ENCODE measurements around the gene PIMREG. TPM values are rescaled to one million over a fixed set of nuclear protein-coding genes. Genes with fewer than 3 reads are reported as not detected.

The PIMREG gene
- total RNA-seq, 2 experiments from 2014 or later, result 17.1 to 20.4 TPM

DNA sequence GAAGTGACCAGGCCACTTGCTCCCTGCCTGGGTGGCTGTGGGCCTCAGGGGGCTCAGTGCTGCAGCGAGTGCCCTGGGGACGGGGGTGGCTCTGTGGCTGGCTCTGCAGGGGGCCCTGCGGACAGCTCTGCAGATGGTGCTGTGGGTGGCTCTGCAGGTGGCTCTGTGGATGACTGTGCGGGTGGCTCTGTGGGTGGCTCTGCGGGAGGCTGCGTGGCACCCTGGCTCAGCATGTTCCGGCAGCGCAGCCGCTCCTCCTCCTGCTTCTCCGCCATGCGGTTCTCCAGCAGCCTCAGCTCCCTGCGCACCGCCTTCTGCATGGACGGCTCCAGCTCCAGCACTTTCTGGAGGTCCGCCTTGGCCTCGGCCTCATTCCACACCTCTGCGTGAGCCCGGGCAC, 18.8 kb upstream of the PIMREG start:
- H3K9me3 Mint-ChIP-seq (ENCODE audit: insufficient read depth), result no peaks in the 10 kb centered on the region
- ChIA-PET POLR2A (no interaction called here), CTCF (interaction anchor here (0.6 kb wide), 1 partner anchor 719 kb away, joined by 3 read pairs; no protein-coding TSS in a partner anchor)
- no peak for DNase-seq
- peaks cover 21% of the 10 kb centered on the region for H3K4me1 Mint-ChIP-seq (ENCODE audit: low read depth)
- H3K27ac Mint-ChIP-seq, result no peak overlapping the region
- no peak for ATAC-seq
- no peak overlapping the region for H3K4me3 Mint-ChIP-seq
- H3K36me3 Mint-ChIP-seq (ENCODE audit: low read depth), result peaks cover 3% of the 10 kb centered on the region
- peaks cover 37% of the 10 kb centered on the region for H3K27me3 Mint-ChIP-seq (ENCODE audit: low read depth)

DNA sequence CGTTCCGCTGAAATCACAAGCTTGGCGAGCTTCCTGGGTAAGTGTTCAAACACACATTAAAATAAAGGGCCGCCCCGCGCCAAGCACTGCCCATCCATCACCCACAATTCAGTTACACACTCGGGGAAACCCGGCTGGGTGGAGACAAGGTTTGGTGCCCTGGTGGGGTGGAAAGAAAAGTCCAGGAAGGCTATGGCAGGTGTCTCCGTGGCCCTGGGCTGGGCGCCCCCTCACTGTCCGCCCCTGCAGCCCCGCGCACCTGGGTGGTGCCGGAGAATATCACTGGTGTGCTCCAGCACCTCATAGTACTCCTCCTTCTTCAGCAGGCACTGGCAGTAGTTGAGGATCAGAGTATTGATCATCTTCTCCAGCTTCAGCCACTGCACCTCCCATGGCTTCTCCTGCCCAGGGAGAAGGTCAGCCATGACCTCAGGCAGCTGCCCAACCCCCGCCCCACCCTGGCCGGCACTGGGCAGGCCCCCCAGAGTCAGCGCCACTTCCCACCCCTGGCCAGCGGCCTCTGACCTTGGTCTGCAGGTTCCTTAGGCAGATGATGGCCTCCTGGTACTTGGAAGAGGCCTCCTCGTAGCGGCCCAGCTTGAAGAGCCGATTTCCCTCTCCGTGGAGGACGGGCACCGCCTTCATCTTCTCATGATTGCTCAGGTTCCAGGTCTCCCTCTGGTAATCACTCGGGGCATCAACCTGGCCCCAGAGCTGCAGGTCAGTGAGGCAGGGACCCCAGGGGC, 17.7 kb upstream of the PIMREG start:
- CTCF ChIA-PET, result interaction anchor here (1.6 to 2.1 kb wide), 2 partner anchors 9 to 17 kb away, joined by 5 to 9 read pairs; partner anchors contain the start of gene PIMREG
- no peak overlapping the region for H3K4me3 Mint-ChIP-seq

DNA sequence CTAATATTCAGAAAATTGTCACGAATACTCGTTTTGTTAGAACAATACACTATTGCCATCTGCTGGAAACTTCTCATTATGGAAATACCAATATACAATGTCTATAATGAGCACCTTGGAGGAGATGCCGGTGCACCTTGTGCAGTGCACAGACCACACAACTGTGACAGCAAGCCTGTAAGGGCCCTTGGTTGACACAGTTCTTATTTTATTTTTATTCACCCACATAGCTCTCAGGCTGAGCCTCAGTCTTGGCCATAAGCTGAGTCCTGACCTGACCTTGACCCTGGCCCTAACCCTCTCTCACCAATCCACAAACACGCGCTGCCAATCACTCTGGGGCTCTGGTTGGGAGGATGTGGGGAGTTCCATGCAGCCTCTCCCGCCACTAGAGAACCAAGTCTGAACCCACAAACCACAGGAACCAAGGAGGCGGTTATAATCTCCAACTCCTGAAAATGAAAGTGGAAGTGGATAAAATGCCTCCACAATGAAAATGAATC, 16.9 kb upstream of the PIMREG start:
- peak; percentile 88 for DNase-seq
- Mint-ChIP-seq H3K4me3 (peak overlapping the region; percentile 64), H3K36me3 (ENCODE audit: low read depth) (peaks cover 9% of the 10 kb centered on the region), H3K4me1 (ENCODE audit: low read depth) (peaks cover 21% of the 10 kb centered on the region), H3K27ac (peak overlapping the region; percentile 83), H3K9me3 (ENCODE audit: insufficient read depth) (peaks cover 14% of the 10 kb centered on the region), H3K27me3 (ENCODE audit: low read depth) (peaks cover 45% of the 10 kb centered on the region)
- peak; percentile 86 for ATAC-seq
- ChIA-PET POLR2A (no interaction called here), CTCF (interaction anchor here (1.6 to 2.1 kb wide), 2 partner anchors 9 to 16 kb away, joined by 5 to 9 read pairs; partner anchors contain the start of gene PIMREG)

More for the DNA sequence above, 17.7 kb upstream of the PIMREG start:
- H3K4me1 Mint-ChIP-seq (ENCODE audit: low read depth), result peaks cover 21% of the 10 kb centered on the region
- peaks cover 39% of the 10 kb centered on the region for H3K27me3 Mint-ChIP-seq (ENCODE audit: low read depth)
- peaks cover 10% of the 10 kb centered on the region for H3K9me3 Mint-ChIP-seq (ENCODE audit: insufficient read depth)
- H3K36me3 Mint-ChIP-seq (ENCODE audit: low read depth), result peaks cover 8% of the 10 kb centered on the region
- DNase-seq (no peak), ATAC-seq (no peak)
- no peak overlapping the region for H3K27ac Mint-ChIP-seq
- POLR2A ChIA-PET, result no interaction called here

DNA sequence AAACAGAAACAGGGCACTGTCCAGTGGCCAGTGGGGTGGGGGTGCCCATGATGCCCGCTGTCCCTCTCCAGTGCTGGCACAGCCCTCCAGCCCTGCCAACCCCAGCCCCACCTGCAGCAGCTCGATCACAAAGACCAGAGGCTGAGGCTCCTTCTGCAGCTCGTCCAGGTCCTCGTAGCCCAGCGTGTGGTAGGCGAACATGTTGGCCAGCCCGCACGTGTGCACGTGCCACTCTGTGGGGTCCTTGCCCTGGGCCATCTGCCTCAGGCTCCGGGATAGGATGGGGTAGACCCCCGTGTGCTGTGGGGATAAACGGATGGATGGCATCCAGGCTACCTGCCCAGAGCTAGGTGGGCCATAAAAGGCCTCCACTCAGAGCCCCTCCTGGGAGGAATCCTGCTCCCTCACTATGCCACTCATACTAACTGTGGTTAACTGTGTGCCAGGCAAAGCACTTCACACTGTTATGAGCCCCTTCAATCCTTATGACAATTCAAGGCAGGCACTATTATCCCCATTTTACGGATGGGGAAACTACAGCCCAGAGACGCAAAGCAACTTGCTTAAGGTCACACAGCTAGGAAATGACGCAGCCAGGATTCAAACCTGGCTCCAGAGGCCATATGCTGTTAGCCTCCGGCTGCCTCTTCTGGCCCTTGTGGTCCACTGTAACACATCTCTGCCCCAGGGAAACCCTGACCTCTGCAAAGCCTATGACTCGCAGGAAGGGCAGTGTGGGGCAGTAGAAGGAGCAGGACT, 15.9 kb upstream of the PIMREG start:
- POLR2A ChIA-PET, result no interaction called here
- H3K27me3 Mint-ChIP-seq (ENCODE audit: low read depth), result peaks cover 46% of the 10 kb centered on the region

DNA sequence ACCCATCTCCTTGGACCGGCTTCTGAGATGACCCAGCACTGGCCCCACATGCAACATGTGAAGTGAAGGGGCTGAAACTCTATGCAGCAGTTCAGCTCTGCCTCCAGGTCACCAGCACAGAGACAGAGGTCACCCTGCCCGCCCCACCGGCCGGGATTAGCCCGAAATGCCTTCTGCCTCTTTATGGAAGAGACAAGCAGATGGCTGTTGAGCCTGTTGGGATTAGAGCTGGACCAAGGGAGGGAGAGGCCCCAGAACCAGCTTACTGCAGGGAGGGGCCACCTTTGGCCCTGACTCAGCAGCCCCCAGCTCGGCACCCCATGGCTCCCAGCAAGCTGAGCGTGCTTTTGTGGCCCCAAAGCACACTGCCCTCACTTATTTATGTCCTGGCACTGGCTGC, 15.0 kb upstream of the PIMREG start:
- H3K4me3 Mint-ChIP-seq, result no peak overlapping the region
- CTCF ChIA-PET, result interaction anchor here (1.0 kb wide), 1 partner anchor 10 kb away, joined by 3 read pairs; no protein-coding TSS in a partner anchor
- H3K4me1 Mint-ChIP-seq (ENCODE audit: low read depth), result peaks cover 21% of the 10 kb centered on the region
- ATAC-seq, result no peak
- peaks cover 14% of the 10 kb centered on the region for H3K9me3 Mint-ChIP-seq (ENCODE audit: insufficient read depth)
- peaks cover 45% of the 10 kb centered on the region for H3K27me3 Mint-ChIP-seq (ENCODE audit: low read depth)
- DNase-seq, result no peak
- H3K27ac Mint-ChIP-seq, result no peak overlapping the region
- POLR2A ChIA-PET, result no interaction called here
- H3K36me3 Mint-ChIP-seq (ENCODE audit: low read depth), result peaks cover 9% of the 10 kb centered on the region

More for the DNA sequence above, 15.9 kb upstream of the PIMREG start:
- no peak overlapping the region for H3K27ac Mint-ChIP-seq
- H3K4me1 Mint-ChIP-seq (ENCODE audit: low read depth), result peaks cover 21% of the 10 kb centered on the region
- DNase-seq (no peak), ATAC-seq (no peak)
- peaks cover 9% of the 10 kb centered on the region for H3K36me3 Mint-ChIP-seq (ENCODE audit: low read depth)
- peaks cover 14% of the 10 kb centered on the region for H3K9me3 Mint-ChIP-seq (ENCODE audit: insufficient read depth)
- peak overlapping the region; percentile 45 for H3K4me3 Mint-ChIP-seq
- CTCF ChIA-PET, result interaction anchor here (1.0 kb wide), 1 partner anchor 11 kb away, joined by 3 read pairs; no protein-coding TSS in a partner anchor

DNA sequence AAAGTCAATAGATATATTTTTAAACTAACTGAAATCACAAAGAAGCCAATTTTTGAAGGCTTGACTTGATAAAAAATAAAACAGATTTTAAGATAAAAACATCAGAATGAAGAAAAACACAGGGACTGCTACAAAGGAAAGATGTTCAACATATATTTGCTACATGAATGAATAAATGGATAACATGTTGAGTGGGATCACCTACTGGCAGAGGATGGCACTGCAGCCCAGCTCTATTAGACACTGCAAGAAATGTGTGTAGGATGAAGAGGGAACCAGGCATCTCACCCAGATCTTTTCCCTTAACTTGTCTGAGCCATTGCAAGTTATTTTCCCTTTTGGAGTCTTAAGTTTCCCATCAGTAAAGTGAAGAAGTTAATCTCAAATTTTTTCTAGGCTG, 13.5 kb upstream of the PIMREG start:
- Mint-ChIP-seq H3K9me3 (ENCODE audit: insufficient read depth) (peaks cover 14% of the 10 kb centered on the region), H3K4me3 (no peak overlapping the region), H3K36me3 (ENCODE audit: low read depth) (peaks cover 9% of the 10 kb centered on the region), H3K27ac (no peak overlapping the region), H3K4me1 (ENCODE audit: low read depth) (peaks cover 21% of the 10 kb centered on the region), H3K27me3 (ENCODE audit: low read depth) (peaks cover 38% of the 10 kb centered on the region)
- CTCF ChIA-PET, result interaction anchor here (1.2 to 1.5 kb wide), 2 partner anchors 9 to 11 kb away, joined by 3 to 4 read pairs; no protein-coding TSS in a partner anchor
- POLR2A ChIA-PET, result no interaction called here
- ATAC-seq (no peak), DNase-seq (no peak)

DNA sequence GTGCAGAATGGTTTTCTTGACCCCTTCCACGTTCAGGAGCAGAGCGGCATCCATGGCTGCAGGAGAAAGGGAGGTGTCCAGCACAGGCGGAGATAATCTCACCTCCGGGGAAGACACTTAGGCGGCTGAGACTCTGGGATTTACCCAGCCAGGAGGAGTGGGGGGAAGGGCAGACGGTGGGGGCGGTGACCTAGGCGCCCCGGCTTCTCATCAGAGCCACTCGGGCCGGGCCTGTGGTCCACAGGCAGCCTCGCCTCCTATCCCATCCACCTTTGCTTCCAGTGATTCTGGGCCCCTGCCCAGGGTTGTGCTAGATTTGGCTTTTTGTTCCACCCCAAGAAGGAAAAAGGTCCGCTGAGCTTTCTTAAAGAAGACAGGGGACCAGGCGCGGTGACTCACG, 9.2 kb upstream of the PIMREG start, which contains the start of gene AIPL1:
Gene AIPL1, minus strand, starts transcription at position 71 of the 400 bp plus-strand sequence. Its CDS starts 17 bp downstream, at position 54.
- peaks cover 7% of the 10 kb centered on the region for H3K36me3 Mint-ChIP-seq (ENCODE audit: low read depth)
- peaks cover 53% of the 10 kb centered on the region for H3K27me3 Mint-ChIP-seq (ENCODE audit: low read depth)

DNA sequence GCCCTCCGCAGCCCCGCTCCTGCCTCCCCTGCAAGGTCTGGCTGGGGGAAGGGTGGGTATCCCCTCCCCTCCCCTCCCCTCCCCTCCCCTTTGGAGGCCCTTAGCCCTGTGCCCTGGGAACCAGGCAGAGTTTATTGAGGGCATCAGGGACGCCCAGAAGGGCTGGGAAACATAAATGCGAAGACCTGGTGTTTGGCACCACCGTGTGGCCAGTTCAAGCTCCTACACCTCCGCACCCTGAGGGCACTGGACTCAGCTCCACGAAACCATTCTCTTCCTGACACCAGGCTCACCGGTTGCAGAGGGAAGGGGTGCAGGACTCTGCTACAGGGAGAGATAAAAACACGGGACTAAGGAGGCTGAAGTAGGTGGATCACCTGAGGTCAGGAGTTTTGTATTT, 8.3 kb upstream of the PIMREG start:
- Mint-ChIP-seq H3K4me1 (ENCODE audit: low read depth) (no peaks in the 10 kb centered on the region), H3K27me3 (ENCODE audit: low read depth) (peaks cover 59% of the 10 kb centered on the region), H3K9me3 (ENCODE audit: insufficient read depth) (peaks cover 9% of the 10 kb centered on the region), H3K36me3 (ENCODE audit: low read depth) (peaks cover 3% of the 10 kb centered on the region), H3K27ac (no peak overlapping the region), H3K4me3 (no peak overlapping the region)
- ATAC-seq (peak; percentile 92), DNase-seq (peak; percentile 76)
- CTCF ChIA-PET, result interaction anchor here (0.6 to 2.9 kb wide), 19 partner anchors 8 to 874 kb away, joined by 3 to 15 read pairs (median 4); partner anchors contain the start of genes NLRP1 and PIMREG
- POLR2A ChIA-PET, result interaction anchor here (1.7 kb wide), 1 partner anchor 852 kb away, joined by 4 read pairs; no protein-coding TSS in a partner anchor

More for the DNA sequence above, 9.2 kb upstream of the PIMREG start, which contains the start of gene AIPL1:
- ChIA-PET POLR2A (no interaction called here), CTCF (interaction anchor here (1.4 to 2.9 kb wide), 8 partner anchors 8 to 843 kb away, joined by 3 to 15 read pairs (median 9); partner anchors contain the start of gene PIMREG)
- Mint-ChIP-seq H3K27ac (no peak within 1 kb of the TSS), H3K4me1 (ENCODE audit: low read depth) (no peaks in the 10 kb centered on the region), H3K9me3 (ENCODE audit: insufficient read depth) (peaks cover 14% of the 10 kb centered on the region), H3K4me3 (no peak within 1 kb of the TSS)
- no peak for DNase-seq
- no peak for ATAC-seq

DNA sequence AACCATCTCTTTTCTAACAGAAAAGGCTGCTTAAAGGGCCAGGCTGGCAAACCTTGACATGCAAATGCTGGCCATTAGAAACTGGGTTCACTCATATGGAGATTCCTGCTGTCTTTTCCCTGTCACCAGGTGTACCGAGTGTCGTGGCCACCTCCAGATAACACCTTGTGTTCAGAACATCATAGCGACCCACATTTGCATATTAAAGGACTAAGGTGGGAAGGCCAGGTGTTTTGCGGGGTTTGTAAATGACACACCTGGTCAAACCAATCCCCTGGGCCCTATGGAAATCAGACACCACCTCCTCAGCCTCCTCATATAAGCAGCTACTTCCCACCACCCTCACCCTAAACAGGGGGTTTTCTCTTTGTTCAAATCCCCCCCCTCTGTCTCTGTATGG, 6.8 kb upstream of the PIMREG start:
- POLR2A ChIA-PET, result interaction anchor here (1.7 kb wide), 1 partner anchor 854 kb away, joined by 4 read pairs; no protein-coding TSS in a partner anchor
- H3K27me3 Mint-ChIP-seq (ENCODE audit: low read depth), result peaks cover 60% of the 10 kb centered on the region

DNA sequence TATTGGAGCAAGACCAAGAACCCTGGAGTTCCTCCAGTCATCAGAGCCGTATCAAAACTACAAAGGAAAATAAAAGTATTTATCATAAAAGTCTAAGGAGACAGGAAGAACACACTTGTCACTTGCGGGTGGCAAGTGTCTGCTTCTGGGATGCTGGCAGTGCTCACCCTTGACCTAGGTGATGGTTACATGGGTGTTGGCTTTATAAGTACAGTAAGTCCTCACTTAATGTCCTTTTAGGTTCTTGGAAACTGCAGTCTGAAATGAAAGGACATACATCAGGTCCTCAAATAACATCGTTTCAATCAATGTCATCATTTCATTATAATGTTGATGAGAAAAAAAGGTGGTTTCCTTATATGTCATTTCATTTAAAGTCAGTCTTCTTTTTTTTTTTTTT, 6.3 kb upstream of the PIMREG start:
- ChIA-PET POLR2A (no interaction called here), CTCF (interaction anchor here (1.7 kb wide), 1 partner anchor 730 kb away, joined by 4 read pairs; no protein-coding TSS in a partner anchor)
- no peaks in the 10 kb centered on the region for H3K9me3 Mint-ChIP-seq (ENCODE audit: insufficient read depth)
- ATAC-seq, result no peak
- DNase-seq, result no peak
- no peaks in the 10 kb centered on the region for H3K36me3 Mint-ChIP-seq (ENCODE audit: low read depth)
- H3K4me1 Mint-ChIP-seq (ENCODE audit: low read depth), result no peaks in the 10 kb centered on the region
- H3K27me3 Mint-ChIP-seq (ENCODE audit: low read depth), result peaks cover 60% of the 10 kb centered on the region
- no peak overlapping the region for H3K27ac Mint-ChIP-seq
- H3K4me3 Mint-ChIP-seq, result no peak overlapping the region

More for the DNA sequence above, 6.8 kb upstream of the PIMREG start:
- ATAC-seq (no peak), DNase-seq (no peak)
- no peak overlapping the region for H3K27ac Mint-ChIP-seq
- no peaks in the 10 kb centered on the region for H3K9me3 Mint-ChIP-seq (ENCODE audit: insufficient read depth)
- H3K4me1 Mint-ChIP-seq (ENCODE audit: low read depth), result no peaks in the 10 kb centered on the region
- CTCF ChIA-PET, result interaction anchor here (1.7 to 2.1 kb wide), 2 partner anchors 13 to 730 kb away, joined by 4 to 9 read pairs; no protein-coding TSS in a partner anchor
- H3K36me3 Mint-ChIP-seq (ENCODE audit: low read depth), result no peaks in the 10 kb centered on the region
- H3K4me3 Mint-ChIP-seq, result no peak overlapping the region

DNA sequence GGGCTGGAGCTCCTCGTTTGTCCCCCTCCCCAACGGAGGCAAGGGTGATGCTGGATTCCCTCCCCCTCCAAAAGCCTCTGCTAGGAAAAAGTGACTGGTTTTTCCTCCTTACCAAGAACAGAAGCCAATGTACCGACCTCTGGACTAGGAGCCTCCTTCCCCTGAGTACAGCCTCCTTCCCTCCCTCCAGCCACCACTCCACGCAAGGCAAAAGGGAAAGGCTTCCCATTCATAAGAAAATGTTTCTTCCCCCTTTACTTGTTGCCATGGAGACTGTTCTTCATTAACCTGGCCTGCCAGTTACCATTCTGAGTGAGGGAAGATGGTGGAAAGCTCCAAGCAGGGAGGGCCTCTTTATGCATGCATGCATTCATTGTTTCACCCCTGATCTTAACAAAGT, 4.3 kb upstream of the PIMREG start:
- no peak overlapping the region for H3K27ac Mint-ChIP-seq
- H3K27me3 Mint-ChIP-seq (ENCODE audit: low read depth), result peaks cover 55% of the 10 kb centered on the region
- no peak overlapping the region for H3K4me3 Mint-ChIP-seq
- DNase-seq (no peak), ATAC-seq (no peak)
- H3K4me1 Mint-ChIP-seq (ENCODE audit: low read depth), result peaks cover 12% of the 10 kb centered on the region
- ChIA-PET POLR2A (interaction anchor here (0.5 kb wide), 1 partner anchor 8 kb away, joined by 4 read pairs; no protein-coding TSS in a partner anchor), CTCF (interaction anchor here (1.3 kb wide), 1 partner anchor 848 kb away, joined by 4 read pairs; no protein-coding TSS in a partner anchor)
- peaks cover 4% of the 10 kb centered on the region for H3K36me3 Mint-ChIP-seq (ENCODE audit: low read depth)
- no peaks in the 10 kb centered on the region for H3K9me3 Mint-ChIP-seq (ENCODE audit: insufficient read depth)

Data from activated CD8-positive, alpha-beta T cell treated with anti-CD3 and anti-CD28 coated beads, Interleukin-2, amount 10 ng/mL, durations not matched to agents 7 days and 5 days (primary cell).